ENCODE measurements around the gene E4F1.

GRCh38 chr16:2197765-2198164 lies 25.6 kb upstream of the E4F1 start:
- no peak for TF ChIP-seq CTCF (IDR thresholded peaks at IDR 0.05 in 4 of 5, conservative IDR thresholded peaks at IDR 0.05 in 1 of 5)
- TF ChIP-seq POLR2A (IDR thresholded peaks at IDR 0.05): no peak

Data from gastrocnemius medialis (tissue), 4 donors.